Lower lobe of right lung (tissue), 2 donors: Measurements from ENCODE around the gene TRIP12. TPM values are rescaled to one million over a fixed set of nuclear protein-coding genes. Genes with fewer than 3 reads are reported as not detected.

ENCODE experiments used
- ATAC-seq, 2 donors: fragments of 200-7000 bp; cut with Tn5 transposase; one replicate each; pipeline ENCODE4 v1.9.1; 2020 to 2022; ENCODE audit warnings: mild to moderate bottlenecking in 2 of 2, moderate library complexity in 2 of 2
- DNase-seq: peaks from one replicate; pipeline ENCODE4 v3.0.0-alpha.2; 2020
- H3K27ac ChIP-seq: fragments of 200-600 bp; one replicate; pipeline ENCODE4 v1.8.0; 2022
- H3K27me3 ChIP-seq: fragments of 200-600 bp; one replicate; pipeline ENCODE4 v1.8.0; 2022; ENCODE audit warnings: low read depth
- H3K36me3 ChIP-seq: fragments of 200-600 bp; one replicate; pipeline ENCODE4 v1.8.0; 2022; ENCODE audit warnings: mild to moderate bottlenecking
- H3K4me1 ChIP-seq: fragments of 200-600 bp; one replicate; pipeline ENCODE4 v1.8.0; 2022
- H3K4me3 ChIP-seq: fragments of 200-600 bp; one replicate; pipeline ENCODE4 v1.8.0; 2022; ENCODE audit warnings: mild to moderate bottlenecking
- H3K9me3 ChIP-seq: fragments of 200-600 bp; one replicate; pipeline ENCODE4 v1.8.0; 2022
- CTCF ChIP-seq: fragments of 200-600 bp; IDR thresholded peaks from one replicate; pipeline ENCODE4 v1.8.0; 2022; ENCODE audit warnings: antibody characterized with exemption, mild to moderate bottlenecking
- intact Hi-C: fragments of 100-400 bp; cut with DNase I; formaldehyde crosslinking; loops from one replicate; pipeline ENCODE4 v1.11.0; 2022
- total RNA-seq: library from RNA; stranded (reverse); fragmentation: NEBNext Ultra II Directional; extraction: Animal tissue kit (Norgen Biotek cat#: 25700); gene quantifications from one replicate; pipeline ENCODE4 v1.2.1, GENCODE V29; 2021
- donor health status: DM: no; HTN: yes; CAD: no; lungs with severe emphysema.

The TRIP12 gene
- total RNA-seq, 1 donor from 2014 or later: 229 TPM

DNA sequence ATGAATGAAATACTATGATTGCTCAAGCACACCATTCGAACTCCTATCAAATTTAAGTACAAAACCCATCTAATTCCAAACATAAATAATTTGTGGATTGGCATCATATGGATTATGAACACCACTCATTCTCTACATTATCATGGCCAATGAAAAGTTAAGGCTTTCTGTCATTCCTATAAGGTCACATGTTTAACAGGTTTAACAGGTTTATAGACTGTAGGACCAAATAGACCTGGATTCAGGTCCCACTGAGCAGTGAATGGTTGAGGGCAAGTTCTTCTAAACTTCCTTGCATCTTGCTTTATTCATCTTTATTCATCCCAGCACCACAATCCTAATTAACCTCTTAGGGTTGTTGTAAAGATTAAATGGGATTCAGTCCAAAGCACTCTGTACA is 33.9 kb upstream of the TRIP12 start:
- H3K27ac ChIP-seq: no peak overlapping the region
- H3K9me3 ChIP-seq: no peaks in the 10 kb centered on the region
- no peaks in the 10 kb centered on the region for H3K36me3 ChIP-seq
- no peaks in the 10 kb centered on the region for H3K4me1 ChIP-seq
- H3K4me3 ChIP-seq: no peak overlapping the region
- no peak for TF ChIP-seq CTCF
- ATAC-seq (no peak), DNase-seq (no peak)
- intact Hi-C loops: no loop called here
- H3K27me3 ChIP-seq: no peaks in the 10 kb centered on the region

DNA sequence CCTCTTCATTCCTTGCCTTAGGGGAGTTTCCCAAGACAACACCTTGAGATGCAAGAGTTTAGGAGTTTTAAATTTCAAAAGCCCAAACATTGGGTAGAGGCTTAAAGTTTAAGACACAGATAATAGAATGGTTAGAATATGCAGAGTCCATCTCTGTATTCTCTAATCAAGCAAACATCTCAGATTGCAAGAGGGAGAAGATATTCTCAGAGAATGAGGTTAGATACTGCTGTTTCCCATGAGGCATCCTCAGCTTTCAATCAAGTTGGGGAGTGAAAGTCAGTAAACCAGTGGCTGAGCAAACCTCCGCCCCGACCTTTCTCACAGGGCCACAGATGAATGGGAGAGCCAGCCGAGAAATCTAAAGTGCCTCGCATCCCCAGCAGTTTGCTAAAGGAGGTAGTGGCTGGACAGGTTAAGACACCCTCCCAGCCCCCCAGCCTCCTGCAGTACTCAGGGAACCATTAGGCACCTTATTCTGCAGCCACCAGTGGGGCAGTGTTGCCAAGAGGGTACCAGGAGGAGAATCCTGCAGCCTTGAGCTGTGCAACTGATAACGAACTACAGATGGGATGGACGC is 30.5 kb upstream of the TRIP12 start:
- Histone ChIP-seq H3K27ac (no peak overlapping the region), H3K9me3 (no peaks in the 10 kb centered on the region), H3K4me3 (no peak overlapping the region), H3K27me3 (no peaks in the 10 kb centered on the region), H3K36me3 (no peaks in the 10 kb centered on the region), H3K4me1 (no peaks in the 10 kb centered on the region)
- TF ChIP-seq CTCF: no peak
- no peak for ATAC-seq
- intact Hi-C loops: no loop called here
- DNase-seq: no peak

- Histone ChIP-seq H3K27me3 (no peaks in the 10 kb centered on the region), H3K36me3 (no peaks in the 10 kb centered on the region), H3K9me3 (no peaks in the 10 kb centered on the region), H3K4me1 (no peaks in the 10 kb centered on the region), H3K27ac (no peak overlapping the region), H3K4me3 (no peak overlapping the region)
- intact Hi-C loops: no loop called here
- no peak for TF ChIP-seq CTCF
- no peak for ATAC-seq
- DNase-seq: no peak
These were observed 25.7 kb upstream of the TRIP12 start for GRCh38 chr2:229947544-229947943.

GRCh38 chr2:229945975-229946374 is 24.2 kb upstream of the TRIP12 start:
- DNase-seq (no peak), ATAC-seq (no peak)
- Histone ChIP-seq H3K36me3 (no peaks in the 10 kb centered on the region), H3K27ac (no peak overlapping the region), H3K4me3 (no peak overlapping the region), H3K9me3 (no peaks in the 10 kb centered on the region), H3K4me1 (no peaks in the 10 kb centered on the region), H3K27me3 (no peaks in the 10 kb centered on the region)
- TF ChIP-seq CTCF: no peak
- intact Hi-C loops: no loop called here

DNA sequence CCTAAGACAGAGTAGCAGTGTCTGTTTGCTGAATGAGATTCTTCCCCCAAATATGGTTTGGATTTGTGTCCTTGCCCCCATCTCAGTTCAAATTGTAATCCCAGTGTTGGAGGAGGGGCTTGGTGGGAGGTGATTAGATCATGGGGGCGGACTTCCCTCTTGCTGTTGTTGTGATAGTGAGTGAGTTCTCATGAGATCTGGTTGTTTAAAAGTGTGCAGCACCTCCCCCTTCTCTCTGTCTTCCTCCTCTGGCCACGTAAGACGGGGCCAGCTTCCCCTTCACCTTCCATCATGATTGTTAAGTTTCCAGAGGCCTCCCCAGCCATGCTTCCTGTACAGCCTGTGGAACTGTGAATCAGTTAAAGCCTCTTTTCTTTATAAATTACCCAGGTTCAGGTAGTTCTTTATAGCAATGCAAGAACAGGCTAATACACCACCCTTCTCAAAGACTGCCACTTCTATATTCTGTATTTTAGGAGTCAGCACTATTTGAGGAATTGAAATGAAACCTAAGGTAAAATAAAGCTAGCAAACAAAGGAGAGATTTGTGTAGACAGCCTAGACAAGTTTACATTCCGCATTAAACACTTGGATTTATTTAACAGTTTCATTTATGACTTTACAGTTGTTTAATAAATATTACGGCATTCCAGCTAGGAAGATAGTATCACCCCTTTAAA is 22.1 kb upstream of the TRIP12 start:
- no peak for TF ChIP-seq CTCF
- H3K27me3 ChIP-seq: no peaks in the 10 kb centered on the region
- ATAC-seq: no peak
- no peak overlapping the region for H3K27ac ChIP-seq
- no peak for DNase-seq
- no peaks in the 10 kb centered on the region for H3K4me1 ChIP-seq
- intact Hi-C loops: no loop called here
- H3K4me3 ChIP-seq: no peak overlapping the region
- H3K9me3 ChIP-seq: no peaks in the 10 kb centered on the region
- H3K36me3 ChIP-seq: no peaks in the 10 kb centered on the region
